Breast epithelium (tissue), 4 donors: ENCODE data around the gene ABI3. TPM values are rescaled to one million over a fixed set of nuclear protein-coding genes. Genes with fewer than 3 reads are reported as not detected.
"Not testable (repeated sequence)": the region's sequence is repeated elsewhere in the genome, so short reads cannot be mapped to it uniquely, and the experiment has no call there.

Experiments
- DNase-seq, 2 donors: peaks; one replicate each; pipeline ENCODE4 v3.0.0-alpha.2; 2019; ENCODE audit warnings: low spot score in 2 of 2
- H3K27ac ChIP-seq, 2 donors: fragments of 200-600 bp; sonication (generic) in 1 of 2; one replicate each; pipeline ENCODE4 v1.5.1; 2016 to 2019; ENCODE audit warnings: mild to moderate bottlenecking in 1 of 2
- H3K27me3 ChIP-seq, 2 donors: fragments of 200-600 bp; sonication (generic) in 1 of 2; one replicate each; pipeline versions ENCODE4 v1.5.1 to v1.6.0; 2017 to 2019; ENCODE audit warnings: control low read depth in 1 of 2, mild to moderate bottlenecking in 1 of 2
- H3K36me3 ChIP-seq: fragments of 200-600 bp; one replicate; pipeline ENCODE4 v1.5.1; 2019
- H3K4me1 ChIP-seq, 2 donors: fragments of 200-600 bp; sonication (generic); one replicate each; pipeline ENCODE4 v1.5.1; 2016 to 2019; ENCODE audit warnings: control low read depth in 1 of 2
- H3K4me3 ChIP-seq, 3 donors: fragments of 200-600 bp; sonication (generic); 1 replicate in 2 of 3; 2 replicates in 1 of 3; pipeline ENCODE4 v1.5.1; 2016 to 2019; ENCODE audit warnings: mild to moderate bottlenecking in 3 of 3, moderate library complexity in 2 of 3
- H3K9me3 ChIP-seq, 2 donors: fragments of 200-600 bp; sonication (generic) in 1 of 2; one replicate each; pipeline ENCODE4 v1.5.1; 2016 to 2019; ENCODE audit warnings: control low read depth in 1 of 2
- CTCF ChIP-seq, 3 donors: fragments of 450-650 bp; IDR thresholded peaks; one replicate each; pipeline ENCODE4 v1.5.1; 2016 to 2017; ENCODE audit warnings: antibody characterized with exemption in 3 of 3, mild to moderate bottlenecking in 3 of 3, moderate library complexity in 3 of 3
- POLR2A ChIP-seq: fragments of 450-650 bp; IDR thresholded peaks from one replicate; pipeline ENCODE4 v1.6.1; 2016; ENCODE audit warnings: antibody characterized with exemption, mild to moderate bottlenecking, moderate library complexity
- POLR2AphosphoS5 ChIP-seq, 3 donors: sonication (generic); formaldehyde crosslinking; IDR thresholded peaks; one replicate each; pipeline ENCODE4 v1.6.1; 2017; ENCODE audit warnings: antibody characterized with exemption in 3 of 3
- intact Hi-C: fragments of 100-400 bp; cut with DNase I; formaldehyde crosslinking; loops from one replicate; pipeline ENCODE4 v1.15.1; 2023; ENCODE audit warnings: low total_unique reads
- total RNA-seq, 3 donors: library from RNA; depleted of rRNA; stranded (reverse); fragments of >200 nt; gene quantifications; one replicate each; pipeline ENCODE4 v1.1.0, GENCODE V29; 2016

Gene ABI3
- total RNA-seq, result 1 to 10 TPM; 1.9 to 5.2 (median 5.1) TPM

- TF ChIP-seq POLR2AphosphoS5 (IDR thresholded peaks at IDR 0.05) (no peak), POLR2A (no peak), CTCF (IDR thresholded peaks at IDR 0.05) (no peak)
These were observed at the start of gene ABI3, which contains the start of gene GNGT2 for GRCh38 chr17:49210158-49211029. Gene ABI3 (plus strand): TSS chr17:49210707. CDS start chr17:49210725, 18 bp downstream. Gene GNGT2 (minus strand): TSS chr17:49210574. CDS start chr17:49207422, 3,152 bp downstream.

GRCh38 chr17:49162866-49163265 lies 47.6 kb upstream of the ABI3 start:
- no peaks in the 10 kb centered on the region for H3K36me3 ChIP-seq
- no peak overlapping the region for H3K4me3 ChIP-seq
- no peaks in the 10 kb centered on the region for H3K9me3 ChIP-seq
- TF ChIP-seq POLR2A (no peak), CTCF (IDR thresholded peaks at IDR 0.05) (no peak), POLR2AphosphoS5 (IDR thresholded peaks at IDR 0.05) (no peak)
- no peaks in the 10 kb centered on the region for H3K4me1 ChIP-seq
- intact Hi-C loops, result no loop called here
- peaks cover 0 to 11% of the 10 kb centered on the region in 2 donors for H3K27me3 ChIP-seq
- DNase-seq, result no peak
- no peak overlapping the region for H3K27ac ChIP-seq

More at GRCh38 chr17:49210158-49211029, at the start of gene ABI3, which contains the start of gene GNGT2:
- Histone ChIP-seq H3K4me3 (peak within 1 kb of the TSS; percentile 32 to 58 (median 40)), H3K27ac (peak within 1 kb of the TSS; percentile 21 to 51), H3K27me3 (peaks cover 2 to 14% of the 10 kb centered on the region in 2 donors), H3K36me3 (no peaks in the 10 kb centered on the region), H3K9me3 (no peaks in the 10 kb centered on the region), H3K4me1 (no peaks in the 10 kb centered on the region)
- no peak for DNase-seq
- intact Hi-C loops, result no loop called here

GRCh38 chr17:49165143-49165542 lies 45.4 kb upstream of the ABI3 start:
- Histone ChIP-seq H3K4me3 (no peak overlapping the region), H3K27ac (no peak overlapping the region), H3K36me3 (no peaks in the 10 kb centered on the region), H3K9me3 (no peaks in the 10 kb centered on the region), H3K4me1 (no peaks in the 10 kb centered on the region), H3K27me3 (peaks cover 0 to 23% of the 10 kb centered on the region in 2 donors)
- intact Hi-C loops, result no loop called here
- DNase-seq, result no peak
- TF ChIP-seq CTCF (IDR thresholded peaks at IDR 0.05), result no peak
- TF ChIP-seq POLR2AphosphoS5 (IDR thresholded peaks at IDR 0.05), result no peak
- TF ChIP-seq POLR2A, result no peak

GRCh38 chr17:49168706-49169105 lies 41.8 kb upstream of the ABI3 start:
- Histone ChIP-seq H3K27me3 (peaks cover 0 to 26% of the 10 kb centered on the region in 2 donors), H3K27ac (no peak overlapping the region), H3K4me3 (no peak overlapping the region), H3K4me1 (no peaks in the 10 kb centered on the region), H3K36me3 (no peaks in the 10 kb centered on the region), H3K9me3 (no peaks in the 10 kb centered on the region)
- intact Hi-C loops, result no loop called here
- TF ChIP-seq POLR2AphosphoS5 (IDR thresholded peaks at IDR 0.05) (no peak), CTCF (IDR thresholded peaks at IDR 0.05) (no peak), POLR2A (no peak)
- no peak for DNase-seq

GRCh38 chr17:49170216-49170615 lies 40.3 kb upstream of the ABI3 start:
- no peaks in the 10 kb centered on the region for H3K36me3 ChIP-seq
- DNase-seq, result no peak
- H3K27me3 ChIP-seq, result peaks cover 0 to 26% of the 10 kb centered on the region in 2 donors
- peaks cover under 1 to 7% of the 10 kb centered on the region in 2 donors for H3K9me3 ChIP-seq
- H3K4me1 ChIP-seq, result no peaks in the 10 kb centered on the region
- no peak overlapping the region for H3K4me3 ChIP-seq
- intact Hi-C loops, result no loop called here
- TF ChIP-seq CTCF (IDR thresholded peaks at IDR 0.05), result no peak
- no peak for TF ChIP-seq POLR2A
- TF ChIP-seq POLR2AphosphoS5 (IDR thresholded peaks at IDR 0.05), result no peak
- no peak overlapping the region for H3K27ac ChIP-seq

GRCh38 chr17:49170711-49171110 lies 39.8 kb upstream of the ABI3 start:
- H3K36me3 ChIP-seq, H3K4me1 ChIP-seq, H3K4me3 ChIP-seq, DNase-seq, H3K27ac ChIP-seq, intact Hi-C loops: not testable (repeated sequence)
- H3K9me3 ChIP-seq, result peaks cover 6 to 12% of the 10 kb centered on the region in 2 donors
- peaks cover 0 to 26% of the 10 kb centered on the region in 2 donors for H3K27me3 ChIP-seq

GRCh38 chr17:49175978-49176377 lies 34.5 kb upstream of the ABI3 start:
- H3K4me1 ChIP-seq, H3K27me3 ChIP-seq, DNase-seq, H3K4me3 ChIP-seq, H3K27ac ChIP-seq, intact Hi-C loops, H3K36me3 ChIP-seq: not testable (repeated sequence)
- peaks cover 20 to 24% of the 10 kb centered on the region in 2 donors for H3K9me3 ChIP-seq
